AG10803 (cell line): ENCODE results near the gene GMPR.

Experiments
- DNase-seq: peaks from one replicate; pipeline ENCODE4 v3.0.0; 2010; ENCODE audit warnings: low read depth
- H3K4me3 ChIP-seq: 2 replicates; pipeline ENCODE4 v1.5.1; 2011; ENCODE audit warnings: mild to moderate bottlenecking, low read length, control low read depth
- CTCF ChIP-seq: conservative IDR thresholded peaks from 2 replicates; pipeline ENCODE4 v1.5.1; 2011; ENCODE audit warnings: mild to moderate bottlenecking, low read length, control low read depth, inconsistent platforms

GMPR gene

GRCh38 chr6:16270178-16270794 lies 31.9 kb downstream of the GMPR start:
- no peak for DNase-seq

GRCh38 chr6:16271428-16271827 lies 33.0 kb downstream of the GMPR start:
- no peak for TF ChIP-seq CTCF
- no peak for DNase-seq

More at GRCh38 chr6:16270178-16270794, 31.9 kb downstream of the GMPR start:
- no peak for TF ChIP-seq CTCF
- no peak overlapping the region for H3K4me3 ChIP-seq

DNA sequence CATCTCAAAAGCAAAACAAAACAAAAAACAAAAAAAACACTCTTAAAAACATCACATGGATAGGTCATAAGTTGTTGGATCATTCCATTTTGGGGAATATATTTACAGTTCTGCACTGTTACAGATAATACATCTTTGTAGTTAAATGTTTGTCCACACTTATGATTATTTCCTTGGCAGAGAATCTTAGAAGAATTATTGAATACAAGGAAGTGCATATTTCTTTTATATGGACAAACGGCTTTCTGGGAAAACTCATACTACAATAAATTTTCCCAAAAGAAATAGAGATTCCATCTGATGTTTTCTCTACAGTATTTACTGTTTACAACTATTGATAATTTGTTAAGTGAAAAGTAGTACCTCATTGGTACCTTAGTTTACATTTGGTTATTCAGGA lies 33.8 kb downstream of the GMPR start:
- DNase-seq: no peak
- TF ChIP-seq CTCF: no peak
- no peak overlapping the region for H3K4me3 ChIP-seq

More at GRCh38 chr6:16271428-16271827, 33.0 kb downstream of the GMPR start:
- no peak overlapping the region for H3K4me3 ChIP-seq

DNA sequence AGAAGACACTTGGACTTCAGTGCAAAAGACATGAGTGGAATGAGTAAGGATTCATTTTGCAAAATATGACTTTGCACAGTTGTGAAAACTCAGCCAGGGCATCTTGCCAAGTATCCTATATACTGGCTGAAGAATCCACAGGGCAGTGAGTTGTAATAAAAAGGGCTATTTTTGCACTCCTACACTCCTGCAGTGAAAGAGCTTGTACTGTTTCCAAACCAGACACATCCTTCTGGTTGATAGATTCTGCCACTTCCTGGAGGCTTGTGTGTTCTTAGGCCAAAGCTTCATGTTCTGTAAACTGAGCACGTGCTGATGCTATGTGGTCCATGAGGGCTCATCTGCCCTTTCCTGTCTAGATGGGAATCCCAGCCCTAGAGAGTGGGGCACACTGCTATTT lies 34.9 kb downstream of the GMPR start:
- TF ChIP-seq CTCF: no peak
- DNase-seq: peak; percentile 34
- H3K4me3 ChIP-seq: no peak overlapping the region

GRCh38 chr6:16274483-16274882 lies 36.1 kb downstream of the GMPR start:
- DNase-seq: no peak
- no peak overlapping the region for H3K4me3 ChIP-seq
- TF ChIP-seq CTCF: no peak

GRCh38 chr6:16274885-16275589 lies 36.6 kb downstream of the GMPR start:
- TF ChIP-seq CTCF: no peak
- H3K4me3 ChIP-seq: no peak overlapping the region
- no peak for DNase-seq
